ENCODE measurements around the gene SSC4D. TPM values are rescaled to one million over a fixed set of nuclear protein-coding genes. Genes with fewer than 3 reads are reported as not detected.

The SSC4D gene
- total RNA-seq, 1 donor from 2014 or later: 1.0 TPM

GRCh38 chr7:76356823-76357222, 52.7 kb downstream of the SSC4D start:
- peaks cover 0 to 2% (median 0%) of the 10 kb centered on the region in 3 donors for H3K36me3 ChIP-seq (ENCODE audit: control insufficient read depth in 3 of 3, insufficient read depth in 3 of 3, low read length in 3 of 3)
- H3K9ac ChIP-seq (ENCODE audit: low read depth in 1 of 3, low read length in 3 of 3): peak overlapping the region; percentile 9 to 95 (median 37)
- peak overlapping the region; percentile 91 to 97 (median 96) for H3K4me3 ChIP-seq (ENCODE audit: low read length in 3 of 3)
- peak overlapping the region; percentile 99 for H3K27ac ChIP-seq (ENCODE audit: low read depth, low read length)
- no peaks in the 10 kb centered on the region for H3K27me3 ChIP-seq (ENCODE audit: control insufficient read depth in 3 of 3, insufficient read depth in 3 of 3, low read length in 3 of 3)
- peaks cover 40 to 49% (median 43%) of the 10 kb centered on the region in 3 donors for H3K4me1 ChIP-seq (ENCODE audit: control insufficient read depth in 3 of 3, insufficient read depth in 3 of 3, low read length in 3 of 3)
- no peaks in the 10 kb centered on the region for H3K9me3 ChIP-seq (ENCODE audit: control insufficient read depth in 3 of 3, low read length in 3 of 3)

- Histone ChIP-seq H3K36me3 (ENCODE audit: control insufficient read depth in 3 of 3, insufficient read depth in 3 of 3, low read length in 3 of 3) (peaks cover 0 to 2% (median 0%) of the 10 kb centered on the region in 3 donors), H3K4me3 (ENCODE audit: low read length in 3 of 3) (no peak overlapping the region), H3K27ac (ENCODE audit: low read depth, low read length) (peak overlapping the region; percentile 3), H3K9ac (ENCODE audit: low read depth in 1 of 3, low read length in 3 of 3) (no peak overlapping the region), H3K4me1 (ENCODE audit: control insufficient read depth in 3 of 3, insufficient read depth in 3 of 3, low read length in 3 of 3) (peaks cover 47 to 56% (median 50%) of the 10 kb centered on the region in 3 donors), H3K27me3 (ENCODE audit: control insufficient read depth in 3 of 3, insufficient read depth in 3 of 3, low read length in 3 of 3) (no peaks in the 10 kb centered on the region), H3K9me3 (ENCODE audit: control insufficient read depth in 3 of 3, low read length in 3 of 3) (no peaks in the 10 kb centered on the region)
These were observed 53.4 kb downstream of the SSC4D start for GRCh38 chr7:76356115-76356514.

- Histone ChIP-seq H3K27ac (ENCODE audit: low read depth, low read length) (peak overlapping the region; percentile 3), H3K9me3 (ENCODE audit: control insufficient read depth in 3 of 3, low read length in 3 of 3) (no peaks in the 10 kb centered on the region), H3K9ac (ENCODE audit: low read depth in 1 of 3, low read length in 3 of 3) (no peak overlapping the region), H3K4me1 (ENCODE audit: control insufficient read depth in 3 of 3, insufficient read depth in 3 of 3, low read length in 3 of 3) (peaks cover 53 to 66% (median 54%) of the 10 kb centered on the region in 3 donors), H3K27me3 (ENCODE audit: control insufficient read depth in 3 of 3, insufficient read depth in 3 of 3, low read length in 3 of 3) (no peaks in the 10 kb centered on the region), H3K4me3 (ENCODE audit: low read length in 3 of 3) (peak overlapping the region in 2 of 3 donors; percentile 12 to 15), H3K36me3 (ENCODE audit: control insufficient read depth in 3 of 3, insufficient read depth in 3 of 3, low read length in 3 of 3) (peaks cover 0 to 5% (median 4%) of the 10 kb centered on the region in 3 donors)
These were observed 54.3 kb downstream of the SSC4D start for GRCh38 chr7:76354981-76355730.

- peaks cover 0 to 10% (median 9%) of the 10 kb centered on the region in 3 donors for H3K36me3 ChIP-seq (ENCODE audit: control insufficient read depth in 3 of 3, insufficient read depth in 3 of 3, low read length in 3 of 3)
- no peaks in the 10 kb centered on the region for H3K9me3 ChIP-seq (ENCODE audit: control insufficient read depth in 3 of 3, low read length in 3 of 3)
- H3K4me1 ChIP-seq (ENCODE audit: control insufficient read depth in 3 of 3, insufficient read depth in 3 of 3, low read length in 3 of 3): peaks cover 47 to 62% (median 56%) of the 10 kb centered on the region in 3 donors
- no peaks in the 10 kb centered on the region for H3K27me3 ChIP-seq (ENCODE audit: control insufficient read depth in 3 of 3, insufficient read depth in 3 of 3, low read length in 3 of 3)
- peak overlapping the region; percentile 20 for H3K27ac ChIP-seq (ENCODE audit: low read depth, low read length)
- no peak overlapping the region for H3K9ac ChIP-seq (ENCODE audit: low read depth in 1 of 3, low read length in 3 of 3)
- peak overlapping the region in 2 of 3 donors; percentile 12 to 15 for H3K4me3 ChIP-seq (ENCODE audit: low read length in 3 of 3)
These were observed 55.0 kb downstream of the SSC4D start for GRCh38 chr7:76354516-76354915.

- H3K27ac ChIP-seq (ENCODE audit: low read depth, low read length): no peak overlapping the region
These were observed 55.8 kb downstream of the SSC4D start for GRCh38 chr7:76353744-76354143.

GRCh38 chr7:76352193-76352592, 57.3 kb downstream of the SSC4D start:
- Histone ChIP-seq H3K4me3 (ENCODE audit: low read length in 3 of 3) (no peak overlapping the region), H3K36me3 (ENCODE audit: control insufficient read depth in 3 of 3, insufficient read depth in 3 of 3, low read length in 3 of 3) (peaks cover 0 to 14% (median 10%) of the 10 kb centered on the region in 3 donors), H3K27me3 (ENCODE audit: control insufficient read depth in 3 of 3, insufficient read depth in 3 of 3, low read length in 3 of 3) (no peaks in the 10 kb centered on the region), H3K9ac (ENCODE audit: low read depth in 1 of 3, low read length in 3 of 3) (peak overlapping the region; percentile 35 to 56 (median 53)), H3K9me3 (ENCODE audit: control insufficient read depth in 3 of 3, low read length in 3 of 3) (no peaks in the 10 kb centered on the region), H3K27ac (ENCODE audit: low read depth, low read length) (peak overlapping the region; percentile 79), H3K4me1 (ENCODE audit: control insufficient read depth in 3 of 3, insufficient read depth in 3 of 3, low read length in 3 of 3) (peaks cover 61 to 72% (median 61%) of the 10 kb centered on the region in 3 donors)

More at GRCh38 chr7:76353744-76354143, 55.8 kb downstream of the SSC4D start:
- Histone ChIP-seq H3K9me3 (ENCODE audit: control insufficient read depth in 3 of 3, low read length in 3 of 3) (no peaks in the 10 kb centered on the region), H3K9ac (ENCODE audit: low read depth in 1 of 3, low read length in 3 of 3) (no peak overlapping the region), H3K27me3 (ENCODE audit: control insufficient read depth in 3 of 3, insufficient read depth in 3 of 3, low read length in 3 of 3) (no peaks in the 10 kb centered on the region), H3K36me3 (ENCODE audit: control insufficient read depth in 3 of 3, insufficient read depth in 3 of 3, low read length in 3 of 3) (peaks cover 0 to 10% (median 9%) of the 10 kb centered on the region in 3 donors), H3K4me3 (ENCODE audit: low read length in 3 of 3) (no peak overlapping the region), H3K4me1 (ENCODE audit: control insufficient read depth in 3 of 3, insufficient read depth in 3 of 3, low read length in 3 of 3) (peaks cover 48 to 64% (median 60%) of the 10 kb centered on the region in 3 donors)

- peaks cover 63 to 74% (median 65%) of the 10 kb centered on the region in 3 donors for H3K4me1 ChIP-seq (ENCODE audit: control insufficient read depth in 3 of 3, insufficient read depth in 3 of 3, low read length in 3 of 3)
- no peaks in the 10 kb centered on the region for H3K27me3 ChIP-seq (ENCODE audit: control insufficient read depth in 3 of 3, insufficient read depth in 3 of 3, low read length in 3 of 3)
- H3K27ac ChIP-seq (ENCODE audit: low read depth, low read length): peak overlapping the region; percentile 79
- H3K9me3 ChIP-seq (ENCODE audit: control insufficient read depth in 3 of 3, low read length in 3 of 3): no peaks in the 10 kb centered on the region
- H3K9ac ChIP-seq (ENCODE audit: low read depth in 1 of 3, low read length in 3 of 3): no peak overlapping the region
- H3K4me3 ChIP-seq (ENCODE audit: low read length in 3 of 3): peak overlapping the region in 1 of 3 donors; percentile 4
- peaks cover 6 to 22% (median 16%) of the 10 kb centered on the region in 3 donors for H3K36me3 ChIP-seq (ENCODE audit: control insufficient read depth in 3 of 3, insufficient read depth in 3 of 3, low read length in 3 of 3)
These were observed 58.1 kb downstream of the SSC4D start for GRCh38 chr7:76351372-76351771.

- Histone ChIP-seq H3K4me1 (ENCODE audit: control insufficient read depth in 3 of 3, insufficient read depth in 3 of 3, low read length in 3 of 3) (peaks cover 58 to 80% (median 67%) of the 10 kb centered on the region in 3 donors), H3K4me3 (ENCODE audit: low read length in 3 of 3) (no peak overlapping the region), H3K9me3 (ENCODE audit: control insufficient read depth in 3 of 3, low read length in 3 of 3) (no peaks in the 10 kb centered on the region), H3K9ac (ENCODE audit: low read depth in 1 of 3, low read length in 3 of 3) (no peak overlapping the region), H3K27me3 (ENCODE audit: control insufficient read depth in 3 of 3, insufficient read depth in 3 of 3, low read length in 3 of 3) (no peaks in the 10 kb centered on the region), H3K27ac (ENCODE audit: low read depth, low read length) (no peak overlapping the region), H3K36me3 (ENCODE audit: control insufficient read depth in 3 of 3, insufficient read depth in 3 of 3, low read length in 3 of 3) (peaks cover 11 to 34% (median 25%) of the 10 kb centered on the region in 3 donors)
These were observed 60.1 kb downstream of the SSC4D start for GRCh38 chr7:76349313-76349885.

GRCh38 chr7:76347710-76348109, 61.8 kb downstream of the SSC4D start:
- no peaks in the 10 kb centered on the region for H3K27me3 ChIP-seq (ENCODE audit: control insufficient read depth in 3 of 3, insufficient read depth in 3 of 3, low read length in 3 of 3)
- peak overlapping the region; percentile 69 for H3K27ac ChIP-seq (ENCODE audit: low read depth, low read length)
- no peak overlapping the region for H3K9ac ChIP-seq (ENCODE audit: low read depth in 1 of 3, low read length in 3 of 3)
- peaks cover 16 to 45% (median 36%) of the 10 kb centered on the region in 3 donors for H3K36me3 ChIP-seq (ENCODE audit: control insufficient read depth in 3 of 3, insufficient read depth in 3 of 3, low read length in 3 of 3)
- H3K9me3 ChIP-seq (ENCODE audit: control insufficient read depth in 3 of 3, low read length in 3 of 3): no peaks in the 10 kb centered on the region
- H3K4me1 ChIP-seq (ENCODE audit: control insufficient read depth in 3 of 3, insufficient read depth in 3 of 3, low read length in 3 of 3): peaks cover 58 to 77% (median 58%) of the 10 kb centered on the region in 3 donors
- no peak overlapping the region for H3K4me3 ChIP-seq (ENCODE audit: low read length in 3 of 3)

- Histone ChIP-seq H3K27ac (ENCODE audit: low read depth, low read length) (peak overlapping the region; percentile 69), H3K36me3 (ENCODE audit: control insufficient read depth in 3 of 3, insufficient read depth in 3 of 3, low read length in 3 of 3) (peaks cover 16 to 45% (median 38%) of the 10 kb centered on the region in 3 donors)
These were observed 62.7 kb downstream of the SSC4D start for GRCh38 chr7:76346778-76347177.

More at GRCh38 chr7:76346778-76347177, 62.7 kb downstream of the SSC4D start:
- H3K9me3 ChIP-seq (ENCODE audit: control insufficient read depth in 3 of 3, low read length in 3 of 3): no peaks in the 10 kb centered on the region
- H3K27me3 ChIP-seq (ENCODE audit: control insufficient read depth in 3 of 3, insufficient read depth in 3 of 3, low read length in 3 of 3): no peaks in the 10 kb centered on the region
- H3K4me3 ChIP-seq (ENCODE audit: low read length in 3 of 3): no peak overlapping the region
- peaks cover 55 to 68% (median 55%) of the 10 kb centered on the region in 3 donors for H3K4me1 ChIP-seq (ENCODE audit: control insufficient read depth in 3 of 3, insufficient read depth in 3 of 3, low read length in 3 of 3)
- H3K9ac ChIP-seq (ENCODE audit: low read depth in 1 of 3, low read length in 3 of 3): peak overlapping the region in 2 of 3 donors; percentile 27 to 29

Data from skeletal muscle tissue (tissue), 4 donors.